Body of pancreas (tissue), 4 donors: ENCODE results near the gene KRT10. TPM values are rescaled to one million over a fixed set of nuclear protein-coding genes. Genes with fewer than 3 reads are reported as not detected.

Experiments
- ATAC-seq: fragments of 150-250 bp; one replicate; pipeline ENCODE4 v1.9.1; 2016
- DNase-seq, 4 donors: peaks; one replicate each; pipeline ENCODE4 v3.0.0-alpha.2; 2019
- H3K27ac ChIP-seq, 4 donors: fragments of 200-600 bp; sonication (generic); 1 replicate in 3 of 4; 2 replicates in 1 of 4; pipeline versions ENCODE4 v1.5.1 to v1.6.1; 2016 to 2019; ENCODE audit warnings: mild to moderate bottlenecking in 1 of 4, mixed read lengths in 1 of 4, moderate library complexity in 1 of 4
- H3K27me3 ChIP-seq, 2 donors: fragments of 200-600 bp; sonication (generic); one replicate each; pipeline ENCODE4 v1.6.0; 2016; ENCODE audit warnings: mild to moderate bottlenecking in 1 of 2
- H3K36me3 ChIP-seq, 2 donors: fragments of 200-600 bp; sonication (generic); replicated peaks in 1 of 2; 2 replicates each; pipeline ENCODE4 v1.5.1; 2016; ENCODE audit warnings: low read depth in 2 of 2; ENCODE audit not compliant: insufficient read depth in 1 of 2
- H3K4me1 ChIP-seq: fragments of 200-600 bp; sonication (generic); one replicate; pipeline ENCODE4 v1.6.0; 2016
- H3K4me3 ChIP-seq, 2 donors: fragments of 200-600 bp; sonication (generic); 1 replicate in 1 of 2; 2 replicates in 1 of 2; pipeline ENCODE4 v1.5.1; 2016 to 2019
- H3K9me3 ChIP-seq, 3 donors: fragments of 200-600 bp; sonication (generic); 1 replicate in 2 of 3; 2 replicates in 1 of 3; pipeline ENCODE4 v1.5.1; 2016
- CTCF ChIP-seq, 7 experiments: fragments of 450-650 bp in 4 of 7; fragments of 200-600 bp in 3 of 7; sonication (generic) in 3 of 7; IDR thresholded peaks; one replicate each; pipeline ENCODE4 v1.5.1; 2016 to 2019; ENCODE audit warnings: antibody characterized with exemption in 7 of 7
- POLR2A ChIP-seq, 3 donors: fragments of 450-650 bp; IDR thresholded peaks; one replicate each; pipeline ENCODE4 v1.6.1; 2016; ENCODE audit warnings: antibody characterized with exemption in 3 of 3, mild to moderate bottlenecking in 2 of 3
- WGBS, 2 donors: methylation state at CpG; one replicate each; pipeline ENCODE4 v1.1.5; 2017; 5-methylcytosine and 5-hydroxymethylcytosine counted together
- intact Hi-C: fragments of 100-400 bp; cut with DNase I; formaldehyde crosslinking; loops from one replicate; pipeline ENCODE4 v1.15.1; 2023
- total RNA-seq, 2 donors: library from RNA; depleted of rRNA; stranded (reverse); fragments of >200 nt; gene quantifications; one replicate each; pipeline ENCODE4 v1.1.0, GENCODE V29; 2016

Gene KRT10
- total RNA-seq, 2 donors from 2014 or later, result 3.3 to 8.0 TPM

- Histone ChIP-seq H3K4me3 (no peak overlapping the region), H3K27ac (no peak overlapping the region), H3K9me3 (no peaks in the 10 kb centered on the region), H3K36me3 (no peaks in the 10 kb centered on the region), H3K27me3 (peaks cover 0 to 7% of the 10 kb centered on the region in 2 donors), H3K4me1 (no peaks in the 10 kb centered on the region)
- WGBS, 2 donors, result 46 to 54% methylated on average over 4 of the region's 4 CpGs
- DNase-seq (no peak), ATAC-seq (no peak)
- intact Hi-C loops, result no loop called here
- TF ChIP-seq POLR2A (IDR thresholded peaks at IDR 0.05) (no peak), CTCF (IDR thresholded peaks at IDR 0.05) (no peak)
Measured at GRCh38 chr17:40775945-40776344, 46.5 kb downstream of the KRT10 start.

GRCh38 chr17:40772101-40772500, 50.3 kb downstream of the KRT10 start, which contains the start of gene KRT26:
KRT26 (minus strand) TSS chr17:40772201; CDS start chr17:40772113, 88 bp downstream.
- no peaks in the 10 kb centered on the region for H3K27me3 ChIP-seq
- no peak for TF ChIP-seq POLR2A (IDR thresholded peaks at IDR 0.05)
- no peak for TF ChIP-seq CTCF (IDR thresholded peaks at IDR 0.05)
- no peak for DNase-seq
- WGBS, 2 donors, result 71 to 74% methylated on average over 3 of the region's 3 CpGs
- H3K36me3 ChIP-seq, result no peaks in the 10 kb centered on the region
- H3K4me1 ChIP-seq, result no peaks in the 10 kb centered on the region
- no peak within 1 kb of the TSS for H3K4me3 ChIP-seq
- no peak within 1 kb of the TSS for H3K27ac ChIP-seq
- intact Hi-C loops, result no loop called here
- ATAC-seq, result no peak
- no peaks in the 10 kb centered on the region for H3K9me3 ChIP-seq

Other genes with a start within 250 kb of the KRT10 start
- 10 to 100 TPM; 48.0 to 50.8 TPM for gene SMARCE1, start 174.8 kb downstream of the KRT10 start, total RNA-seq
- 1 to 10 TPM in 1 of 2 donors, under 1 TPM in 1; 0.66 to 1.6 TPM for gene KRT222, start 157.4 kb downstream of the KRT10 start, total RNA-seq
- gene KRT24, start 118.9 kb downstream of the KRT10 start, total RNA-seq, result not detected
- gene KRT25, start 67.3 kb downstream of the KRT10 start, total RNA-seq, result not detected
- gene KRT26, start 50.4 kb downstream of the KRT10 start, total RNA-seq, result not detected
- not detected for gene KRT27, start 40.1 kb downstream of the KRT10 start, total RNA-seq
- gene KRT28, start 22.7 kb downstream of the KRT10 start, total RNA-seq, result not detected
- not detected for gene KRT12, start 44.6 kb upstream of the KRT10 start, total RNA-seq
- gene KRT20, start 62.6 kb upstream of the KRT10 start, total RNA-seq, result not detected
- 1 to 10 TPM; 2.3 to 9.6 TPM for gene KRT23, start 115.0 kb upstream of the KRT10 start, total RNA-seq
- not detected for gene KRT39, start 144.3 kb upstream of the KRT10 start, total RNA-seq
- 1 to 10 TPM in 1 of 2 donors, not detected in 1; 1.6 TPM for gene KRT40, start 161.7 kb upstream of the KRT10 start, total RNA-seq
- gene KRTAP3-3, start 171.6 kb upstream of the KRT10 start, total RNA-seq, result not detected
- gene KRTAP3-2, start 177.3 kb upstream of the KRT10 start, total RNA-seq, result not detected
- not detected for gene KRTAP3-1, start 186.5 kb upstream of the KRT10 start, total RNA-seq
- not detected for gene KRTAP1-5, start 204.6 kb upstream of the KRT10 start, total RNA-seq
- not detected for gene KRTAP1-4, start 207.6 kb upstream of the KRT10 start, total RNA-seq
- gene KRTAP1-3, start 212.3 kb upstream of the KRT10 start, total RNA-seq, result not detected
- gene KRTAP1-1, start 218.8 kb upstream of the KRT10 start, total RNA-seq, result not detected
- gene KRTAP2-1, start 224.7 kb upstream of the KRT10 start, total RNA-seq, result not detected
- gene KRTAP2-2, start 232.6 kb upstream of the KRT10 start, total RNA-seq, result not detected
- gene KRTAP2-3, start 237.5 kb upstream of the KRT10 start, total RNA-seq, result not detected
- not detected for gene KRTAP2-4, start 243.3 kb upstream of the KRT10 start, total RNA-seq